HepG2 (cell line): ENCODE results near the gene CSMD2.

ENCODE experiments used
- CTCF ChIP-seq: sonication (generic); formaldehyde crosslinking; IDR thresholded peaks from 2 replicates; pipeline ENCODE4 v1.5.0; 2020; ENCODE audit warnings: mild to moderate bottlenecking, missing genetic modification reagents, moderate library complexity
- EP300 ChIP-seq, 3 experiments: sonication (generic) in 1 of 3; formaldehyde crosslinking in 1 of 3; IDR thresholded peaks; 2 replicates each; pipeline versions ENCODE4 v1.5.1 to v1.6.1; 2011 to 2020; ENCODE audit warnings: low read depth in 2 of 3, low read length in 2 of 3, borderline replicate concordance in 1 of 3, improper control_type of control experiment in 1 of 3, mild to moderate bottlenecking in 1 of 3, missing genetic modification reagents in 1 of 3, moderate library complexity in 1 of 3
- JUNB ChIP-seq: sonication (generic); formaldehyde crosslinking; IDR thresholded peaks from 2 replicates; pipeline ENCODE4 v1.8.0; 2022; ENCODE audit warnings: missing genetic modification reagents, mild to moderate bottlenecking, borderline replicate concordance
- POLR2A ChIP-seq, 2 experiments: IDR thresholded peaks; 2 replicates each; pipeline ENCODE4 v1.6.1; 2011; ENCODE audit warnings: low read depth in 2 of 2, low read length in 2 of 2, mild to moderate bottlenecking in 1 of 2, moderate library complexity in 1 of 2; ENCODE audit not compliant: insufficient read depth in 1 of 2
- SOX13 ChIP-seq, 3 experiments: fragments of 450-650 bp in 1 of 3; sonication (generic) in 1 of 3; formaldehyde crosslinking in 1 of 3; IDR thresholded peaks in 2 of 3; conservative IDR thresholded peaks in 1 of 3; 2 replicates each; pipeline versions ENCODE4 v1.5.0 to v1.6.1; 2016 to 2020; ENCODE audit warnings: antibody characterized with exemption in 1 of 3, mild to moderate bottlenecking in 1 of 3, missing compliant biosample characterization in 1 of 3, missing genetic modification reagents in 1 of 3, moderate library complexity in 1 of 3
- TCF12 ChIP-seq, 2 experiments: fragments of 450-650 bp in 1 of 2; sonication (generic) in 1 of 2; formaldehyde crosslinking in 1 of 2; IDR thresholded peaks; 2 replicates each; pipeline versions ENCODE4 v1.6.1 to v1.8.0; 2017 to 2022; ENCODE audit warnings: antibody characterized with exemption in 1 of 2, mild to moderate bottlenecking in 1 of 2, missing genetic modification reagents in 1 of 2, moderate library complexity in 1 of 2
- ZNF546 ChIP-seq: sonication (generic); formaldehyde crosslinking; conservative IDR thresholded peaks from 2 replicates; pipeline ENCODE4 v1.8.1; 2023; ENCODE audit warnings: mild to moderate bottlenecking, missing genetic modification reagents
- TF ChIP-seq, protein P1 (sequence below), 2 experiments: sonication (generic) in 1 of 2; formaldehyde crosslinking in 1 of 2; IDR thresholded peaks; 2 replicates each; pipeline versions ENCODE4 v1.5.1 to v1.6.1; 2011 to 2020; ENCODE audit warnings: borderline replicate concordance in 1 of 2, low read depth in 1 of 2, low read length in 1 of 2, mild to moderate bottlenecking in 1 of 2, missing genetic modification reagents in 1 of 2, moderate library complexity in 1 of 2
- TF ChIP-seq, protein P2 (sequence below): sonication (generic); formaldehyde crosslinking; IDR thresholded peaks from 2 replicates; pipeline ENCODE4 v1.4.0; 2020; ENCODE audit warnings: missing genetic modification reagents

- TF ChIP-seq JUNB: no peak
- no peak for TF ChIP-seq CTCF (CRISPR knock-in tag)
- TF ChIP-seq, protein P1, sequence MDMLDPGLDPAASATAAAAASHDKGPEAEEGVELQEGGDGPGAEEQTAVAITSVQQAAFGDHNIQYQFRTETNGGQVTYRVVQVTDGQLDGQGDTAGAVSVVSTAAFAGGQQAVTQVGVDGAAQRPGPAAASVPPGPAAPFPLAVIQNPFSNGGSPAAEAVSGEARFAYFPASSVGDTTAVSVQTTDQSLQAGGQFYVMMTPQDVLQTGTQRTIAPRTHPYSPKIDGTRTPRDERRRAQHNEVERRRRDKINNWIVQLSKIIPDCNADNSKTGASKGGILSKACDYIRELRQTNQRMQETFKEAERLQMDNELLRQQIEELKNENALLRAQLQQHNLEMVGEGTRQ (IDR thresholded peaks at IDR 0.05; ENCODE audit: low read depth, low read length): no peak
- TF ChIP-seq, protein P1 (CRISPR knock-in tag; IDR thresholded peaks at IDR 0.05; ENCODE audit: borderline replicate concordance): no peak
- TF ChIP-seq TCF12 (IDR thresholded peaks at IDR 0.05): no peak
- TF ChIP-seq TCF12 (CRISPR knock-in tag; IDR thresholded peaks at IDR 0.05): no peak
- TF ChIP-seq SOX13 (IDR thresholded peaks at IDR 0.05): no peak
- TF ChIP-seq SOX13 (CRISPR knock-in tag; conservative IDR thresholded peaks at IDR 0.05 in 1 of 2, IDR thresholded peaks at IDR 0.05 in 1 of 2): no peak
- TF ChIP-seq POLR2A (IDR thresholded peaks at IDR 0.05; ENCODE audit: insufficient read depth in 1 of 2, low read depth in 2 of 2, low read length in 2 of 2): no peak
- TF ChIP-seq EP300 (IDR thresholded peaks at IDR 0.05; ENCODE audit: low read depth in 2 of 2, low read length in 2 of 2): no peak
- TF ChIP-seq EP300 (CRISPR knock-in tag; IDR thresholded peaks at IDR 0.05; ENCODE audit: borderline replicate concordance): no peak
- TF ChIP-seq, protein P2, sequence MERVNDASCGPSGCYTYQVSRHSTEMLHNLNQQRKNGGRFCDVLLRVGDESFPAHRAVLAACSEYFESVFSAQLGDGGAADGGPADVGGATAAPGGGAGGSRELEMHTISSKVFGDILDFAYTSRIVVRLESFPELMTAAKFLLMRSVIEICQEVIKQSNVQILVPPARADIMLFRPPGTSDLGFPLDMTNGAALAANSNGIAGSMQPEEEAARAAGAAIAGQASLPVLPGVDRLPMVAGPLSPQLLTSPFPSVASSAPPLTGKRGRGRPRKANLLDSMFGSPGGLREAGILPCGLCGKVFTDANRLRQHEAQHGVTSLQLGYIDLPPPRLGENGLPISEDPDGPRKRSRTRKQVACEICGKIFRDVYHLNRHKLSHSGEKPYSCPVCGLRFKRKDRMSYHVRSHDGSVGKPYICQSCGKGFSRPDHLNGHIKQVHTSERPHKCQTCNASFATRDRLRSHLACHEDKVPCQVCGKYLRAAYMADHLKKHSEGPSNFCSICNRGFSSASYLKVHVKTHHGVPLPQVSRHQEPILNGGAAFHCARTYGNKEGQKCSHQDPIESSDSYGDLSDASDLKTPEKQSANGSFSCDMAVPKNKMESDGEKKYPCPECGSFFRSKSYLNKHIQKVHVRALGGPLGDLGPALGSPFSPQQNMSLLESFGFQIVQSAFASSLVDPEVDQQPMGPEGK (CRISPR knock-in tag): no peak
- TF ChIP-seq ZNF546 (CRISPR knock-in tag): no peak
These were observed 528.8 kb downstream of the CSMD2 start for GRCh38 chr1:33636209-33636608.
